Forelimb muscle (tissue), 1 donor: ENCODE data around the gene KIR3DL2. TPM values are rescaled to one million over a fixed set of nuclear protein-coding genes. Genes with fewer than 3 reads are reported as not detected.
"Not testable (repeated sequence)": the region's sequence is repeated elsewhere in the genome, so short reads cannot be mapped to it uniquely, and the experiment has no call there.

Experiments
- DNase-seq: peaks from one replicate; pipeline ENCODE4 v3.0.0-alpha.2; 2013; ENCODE audit warnings: low read depth
- polyA plus RNA-seq: library from polyadenylated mRNA; unstranded; fragments of 120-200 nt; gene quantifications from one replicate; pipeline ENCODE4 v1.2.1, GENCODE V29; 2013; ENCODE audit not compliant: insufficient read length

Gene KIR3DL2
- not detected for polyA plus RNA-seq

DNA sequence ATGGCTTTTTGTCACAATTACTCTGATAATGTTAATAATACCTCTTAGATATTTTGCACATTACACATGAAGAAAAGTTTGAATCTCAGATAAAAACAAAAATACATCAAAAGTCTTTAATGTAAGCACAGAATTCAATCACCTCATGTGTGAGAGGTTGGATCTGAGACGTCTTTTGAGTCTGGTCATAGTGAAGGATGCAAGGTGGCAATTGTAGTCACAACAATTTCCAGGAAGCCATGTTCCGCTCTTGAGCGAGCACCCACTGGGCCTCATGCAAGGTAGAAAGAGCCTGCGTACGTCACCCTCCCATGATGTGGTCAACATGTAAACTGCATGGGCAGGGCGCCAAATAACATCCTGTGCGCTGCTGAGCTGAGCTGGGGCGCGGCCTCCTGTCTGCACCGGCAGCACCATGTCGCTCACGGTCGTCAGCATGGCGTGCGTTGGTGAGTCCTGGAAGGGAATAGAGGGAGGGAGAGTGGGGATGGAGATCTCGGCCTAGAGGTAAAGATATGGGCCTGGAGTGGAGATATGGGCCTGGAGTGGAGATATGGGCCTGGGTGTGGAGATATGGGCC, at the start of gene KIR3DL2:
TSS of gene KIR3DL2 (plus strand) at position 383 of the 580 bp plus-strand sequence. CDS start at position 416, 33 bp downstream.
- DNase-seq, result not testable (repeated sequence)

DNA sequence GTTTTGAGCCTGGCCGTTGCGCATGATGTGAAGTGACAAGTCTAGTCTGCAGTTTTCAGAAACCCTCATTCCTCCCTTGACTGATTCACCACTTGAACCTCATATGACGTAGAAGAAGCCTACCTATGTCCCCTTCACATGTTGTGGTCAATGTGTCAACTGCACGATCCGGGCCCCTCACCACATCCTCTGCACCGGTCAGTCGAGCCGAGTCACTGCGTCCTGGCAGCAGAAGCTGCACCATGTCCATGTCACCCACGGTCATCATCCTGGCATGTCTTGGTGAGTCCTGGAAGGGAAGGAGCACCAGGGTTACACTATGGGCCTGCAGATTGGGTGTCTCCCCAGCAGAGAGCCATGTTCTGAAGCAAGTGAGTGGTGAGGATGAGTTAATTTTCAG, 46.8 kb upstream of the KIR3DL2 start, which contains the start of gene KIR2DL4:
TSS of gene KIR2DL4 (plus strand) at position 201 of the 400 bp plus-strand sequence. CDS start at position 243, 42 bp downstream.
- DNase-seq, result no peak

DNA sequence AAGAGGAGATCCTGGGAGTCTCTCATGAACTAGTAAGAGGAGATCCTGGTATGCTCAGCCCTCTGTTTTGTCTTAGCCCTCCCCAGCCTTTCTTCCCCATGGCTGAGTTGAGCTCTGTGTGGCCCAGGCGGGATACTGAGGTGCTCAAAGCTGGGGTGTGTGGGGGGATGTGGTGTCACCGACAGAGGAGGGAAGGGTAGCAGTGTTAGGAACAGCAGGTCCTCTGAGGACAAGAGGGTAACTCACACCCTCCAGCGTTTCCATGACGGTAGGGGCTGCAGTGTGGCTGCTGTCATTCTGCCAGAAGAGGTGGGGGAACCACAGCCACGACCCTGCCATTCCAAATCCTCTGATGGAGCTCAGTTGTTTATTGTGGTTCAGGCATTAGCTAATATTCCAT, 46.1 kb upstream of the KIR3DL2 start:
- no peak for DNase-seq

DNA sequence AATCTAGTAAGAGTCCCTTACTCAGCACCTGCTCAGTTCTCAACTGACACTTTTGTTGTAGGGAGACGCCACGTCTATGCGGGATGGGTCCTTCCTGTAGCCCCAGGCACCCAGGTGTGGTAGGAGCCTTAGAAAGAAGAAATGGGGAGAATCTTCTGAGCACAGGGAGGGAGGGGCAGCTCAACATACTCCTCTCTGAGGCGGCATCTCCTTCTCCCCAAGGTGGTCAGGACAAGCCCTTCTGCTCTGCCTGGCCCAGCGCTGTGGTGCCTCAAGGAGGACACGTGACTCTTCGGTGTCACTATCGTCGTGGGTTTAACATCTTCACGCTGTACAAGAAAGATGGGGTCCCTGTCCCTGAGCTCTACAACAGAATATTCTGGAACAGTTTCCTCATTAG, 45.7 kb upstream of the KIR3DL2 start:
- no peak for DNase-seq

DNA sequence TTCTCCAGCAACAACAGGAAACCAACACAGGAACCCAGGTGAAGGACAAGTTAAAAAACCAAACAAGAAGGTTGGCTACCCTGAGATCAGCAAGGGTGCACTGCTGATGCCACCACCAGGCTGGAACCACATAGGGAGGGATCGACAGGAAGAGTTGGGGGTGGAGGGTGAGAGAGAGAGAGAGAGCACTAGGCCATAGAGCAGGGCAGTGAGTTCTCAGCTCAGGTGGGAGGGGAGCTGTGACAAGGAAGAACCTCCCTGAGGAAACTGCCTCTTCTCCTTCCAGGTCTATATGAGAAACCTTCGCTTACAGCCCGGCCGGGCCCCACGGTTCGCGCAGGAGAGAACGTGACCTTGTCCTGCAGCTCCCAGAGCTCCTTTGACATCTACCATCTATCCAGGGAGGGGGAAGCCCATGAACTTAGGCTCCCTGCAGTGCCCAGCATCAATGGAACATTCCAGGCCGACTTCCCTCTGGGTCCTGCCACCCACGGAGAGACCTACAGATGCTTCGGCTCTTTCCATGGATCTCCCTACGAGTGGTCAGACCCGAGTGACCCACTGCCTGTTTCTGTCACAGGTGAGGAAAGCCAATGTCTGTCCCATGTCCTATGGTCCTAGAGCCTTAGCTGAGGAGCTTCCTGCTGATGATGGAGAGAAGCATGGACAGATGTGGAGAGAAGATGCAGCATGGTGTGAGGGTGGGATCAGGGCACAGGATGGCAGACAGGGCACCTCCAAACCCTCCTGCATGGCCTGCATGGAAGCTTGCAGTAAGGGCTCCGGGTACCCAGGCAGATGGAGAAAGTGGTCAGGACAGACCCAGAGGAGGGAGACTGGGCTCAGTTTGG, 44.4 kb upstream of the KIR3DL2 start:
- no peak for DNase-seq

DNA sequence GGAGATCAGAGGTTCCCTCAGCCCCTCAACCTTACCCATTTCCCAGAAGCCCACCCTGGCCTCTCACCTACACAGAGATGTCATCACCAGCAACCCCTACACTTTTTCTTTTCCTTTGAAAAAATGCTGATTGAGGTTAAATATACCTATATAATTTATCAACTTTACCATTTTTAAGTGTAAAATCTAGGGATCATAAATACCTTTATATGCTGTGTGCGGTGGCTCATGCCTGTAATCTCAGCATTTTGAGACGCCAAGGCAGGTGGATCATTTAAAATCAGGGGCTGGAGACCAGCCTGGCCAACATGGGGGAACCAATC, 43.8 kb upstream of the KIR3DL2 start:
- DNase-seq, result no peak

DNA sequence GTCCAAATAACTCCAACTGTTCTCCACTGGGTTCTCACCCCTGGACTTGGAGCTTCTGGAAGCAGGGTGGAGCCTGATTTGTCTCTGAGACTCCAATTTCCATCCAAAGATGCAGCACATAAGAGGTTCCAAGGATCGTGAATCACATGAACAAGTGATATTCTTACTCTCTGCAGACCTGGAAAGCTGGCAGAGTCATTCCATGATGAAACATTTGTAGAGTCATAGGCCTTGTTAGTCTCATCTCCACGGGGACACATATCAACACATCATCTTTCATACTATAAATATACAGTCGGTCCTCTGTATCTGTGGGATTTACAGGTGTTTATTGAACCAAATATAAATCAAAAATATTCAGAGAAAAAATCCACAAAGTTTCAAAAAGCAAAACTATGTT, 35.7 kb upstream of the KIR3DL2 start:
- not testable (repeated sequence) for DNase-seq

DNA sequence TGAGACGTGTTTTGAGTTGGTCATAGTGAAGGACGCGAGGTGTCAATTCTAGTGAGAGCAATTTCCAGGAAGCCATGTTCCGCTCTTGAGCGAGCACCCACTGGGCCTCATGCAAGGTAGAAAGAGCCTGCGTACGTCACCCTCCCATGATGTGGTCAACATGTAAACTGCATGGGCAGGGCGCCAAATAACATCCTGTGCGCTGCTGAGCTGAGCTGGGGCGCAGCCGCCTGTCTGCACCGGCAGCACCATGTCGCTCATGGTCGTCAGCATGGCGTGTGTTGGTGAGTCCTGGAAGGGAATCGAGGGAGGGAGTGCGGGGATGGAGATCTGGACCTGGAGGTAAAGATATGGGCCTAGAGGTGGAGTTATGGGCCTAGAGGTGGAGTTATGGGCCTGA, 34.0 kb upstream of the KIR3DL2 start, which contains the start of gene KIR3DL1:
TSS of gene KIR3DL1 (plus strand) at position 218 of the 400 bp plus-strand sequence.
- DNase-seq, result not testable (repeated sequence)

DNA sequence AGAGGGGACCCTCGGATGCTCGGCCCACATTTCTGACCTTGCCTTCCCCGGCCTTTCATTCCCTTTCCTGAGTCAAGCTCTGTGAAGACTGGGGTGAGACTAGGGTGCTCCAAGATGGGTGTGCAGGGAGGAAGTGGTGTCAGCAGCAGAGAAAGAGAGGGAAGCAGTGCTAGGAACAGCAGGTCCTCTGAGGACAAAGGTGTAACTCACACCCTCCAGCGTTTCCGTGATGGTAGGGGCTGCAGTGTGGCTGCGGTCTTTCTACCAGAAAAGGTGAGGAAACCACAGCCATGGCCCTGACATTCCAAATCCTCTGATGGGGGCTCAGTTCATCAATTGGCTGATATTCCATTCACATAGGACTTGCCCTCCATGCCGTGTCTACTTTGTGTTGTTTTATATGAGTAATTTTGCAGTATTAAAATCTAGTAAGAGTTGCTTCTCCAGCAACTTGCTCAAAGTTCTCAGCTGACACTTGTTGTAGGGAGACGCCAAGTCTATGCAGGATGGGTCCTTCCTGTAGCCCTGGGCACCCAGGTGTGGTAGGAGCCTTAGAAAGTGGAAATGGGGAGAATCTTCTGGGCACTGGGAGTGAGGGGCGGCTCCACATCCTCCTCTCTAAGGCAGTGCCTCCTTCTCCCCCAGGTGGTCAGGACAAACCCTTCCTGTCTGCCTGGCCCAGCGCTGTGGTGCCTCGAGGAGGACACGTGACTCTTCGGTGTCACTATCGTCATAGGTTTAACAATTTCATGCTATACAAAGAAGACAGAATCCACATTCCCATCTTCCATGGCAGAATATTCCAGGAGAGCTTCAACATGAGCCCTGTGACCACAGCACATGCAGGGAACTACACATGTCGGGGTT, 32.3 kb upstream of the KIR3DL2 start:
- DNase-seq, result no peak

DNA sequence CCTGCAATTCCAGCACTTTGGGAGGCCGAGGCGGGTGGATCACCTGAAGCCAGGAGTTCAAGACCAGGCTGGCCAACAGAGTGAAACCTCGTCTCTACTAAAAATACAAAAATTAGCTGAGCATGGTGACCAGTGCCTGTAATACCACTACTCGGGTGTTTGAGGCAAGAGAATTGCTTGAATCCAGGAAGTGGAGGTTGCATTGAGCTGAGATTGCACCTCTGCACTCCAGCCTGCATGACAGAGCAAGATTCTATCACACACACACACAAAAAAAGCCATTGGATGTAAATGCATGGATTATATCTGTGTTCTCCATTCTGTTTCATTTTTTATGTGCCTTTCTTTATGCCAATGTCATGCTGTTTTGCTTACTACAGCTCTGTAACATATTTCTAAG, 25.8 kb upstream of the KIR3DL2 start:
- not testable (repeated sequence) for DNase-seq

DNA sequence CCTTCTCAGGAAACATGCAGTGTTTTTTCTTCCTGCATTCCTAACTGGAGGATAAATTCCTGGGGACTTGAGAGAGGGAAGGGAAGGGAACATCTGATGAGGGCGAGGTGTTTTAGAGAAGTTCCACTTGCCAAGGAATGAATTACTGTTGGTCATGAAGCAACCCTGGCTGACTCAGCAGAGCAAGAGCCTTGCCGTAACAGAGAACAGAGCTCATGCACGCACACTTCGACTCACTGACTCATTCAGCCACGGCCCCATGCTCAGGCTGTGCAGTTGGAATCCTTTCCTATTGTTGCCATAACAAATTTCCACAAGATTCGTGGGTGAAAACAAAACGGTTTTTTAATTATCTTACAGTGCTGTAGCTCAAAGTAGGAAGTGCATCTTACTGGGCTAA, 24.9 kb upstream of the KIR3DL2 start:
- not testable (repeated sequence) for DNase-seq

DNA sequence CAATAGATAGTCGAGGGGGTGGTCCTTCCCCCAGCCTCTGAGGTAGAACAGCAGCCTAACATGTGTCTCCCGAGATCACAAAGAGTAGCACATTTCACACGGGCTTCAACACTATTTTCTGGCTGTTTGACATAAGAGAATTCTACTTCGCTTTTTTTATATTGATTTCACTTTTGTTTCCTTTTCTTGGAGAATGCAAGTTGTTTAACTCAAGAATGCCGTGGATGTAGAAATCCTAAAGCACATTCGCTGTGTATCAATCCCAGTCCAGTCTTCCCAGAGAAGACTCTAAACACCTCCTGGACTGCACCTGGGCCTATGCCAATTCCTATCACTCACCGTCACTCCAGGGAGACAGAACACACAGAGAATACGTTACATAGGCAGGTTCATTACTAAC, 22.2 kb upstream of the KIR3DL2 start:
- DNase-seq, result not testable (repeated sequence)

DNA sequence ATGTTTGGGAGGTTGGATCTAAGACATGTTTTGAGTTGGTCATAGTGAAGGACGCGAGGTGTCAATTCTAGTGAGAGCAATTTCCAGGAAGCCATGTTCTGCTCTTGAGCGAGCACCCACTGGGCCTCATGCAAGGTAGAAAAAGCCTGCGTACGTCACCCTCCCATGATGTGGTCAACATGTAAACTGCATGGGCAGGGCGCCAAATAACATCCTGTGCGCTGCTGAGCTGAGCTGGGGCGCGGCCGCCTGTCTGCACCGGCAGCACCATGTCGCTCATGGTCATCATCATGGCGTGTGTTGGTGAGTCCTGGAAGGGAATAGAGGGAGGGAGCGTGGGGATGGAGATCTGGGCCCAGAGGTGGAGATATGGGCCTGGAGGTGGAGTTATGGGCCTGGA, 17.7 kb upstream of the KIR3DL2 start, which contains the start of gene KIR2DS4:
TSS of gene KIR2DS4 (plus strand) at position 181 of the 400 bp plus-strand sequence.
- not testable (repeated sequence) for DNase-seq

DNA sequence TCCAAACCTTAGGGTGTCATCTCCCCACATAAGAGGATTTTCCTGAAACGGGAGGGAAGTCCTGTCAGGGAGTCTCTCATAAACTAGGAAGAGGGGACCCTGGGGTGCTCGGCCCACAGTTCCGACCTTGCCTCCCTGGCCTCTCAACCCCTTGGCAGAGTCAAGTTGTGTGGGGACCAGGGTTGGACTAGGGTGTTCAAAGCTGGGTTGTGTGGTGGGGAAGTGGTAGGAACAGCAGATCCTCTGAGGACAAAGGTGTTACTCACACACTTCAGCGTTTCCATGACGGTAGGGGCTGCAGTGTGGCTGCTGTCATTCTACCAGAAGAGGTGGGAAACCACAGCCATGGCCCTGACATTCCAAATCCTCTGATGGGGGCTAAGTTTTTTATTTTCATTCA, 15.1 kb upstream of the KIR3DL2 start:
- not testable (repeated sequence) for DNase-seq

DNA sequence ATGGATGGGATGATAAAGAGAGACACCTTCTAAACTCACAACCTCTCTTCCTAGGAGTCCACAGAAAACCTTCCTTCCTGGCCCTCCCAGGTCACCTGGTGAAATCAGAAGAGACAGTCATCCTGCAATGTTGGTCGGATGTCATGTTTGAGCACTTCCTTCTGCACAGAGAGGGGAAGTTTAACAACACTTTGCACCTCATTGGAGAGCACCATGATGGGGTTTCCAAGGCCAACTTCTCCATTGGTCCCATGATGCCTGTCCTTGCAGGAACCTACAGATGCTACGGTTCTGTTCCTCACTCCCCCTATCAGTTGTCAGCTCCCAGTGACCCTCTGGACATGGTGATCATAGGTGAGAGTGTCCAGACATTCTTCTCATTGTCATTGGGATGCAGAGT, 12.7 kb upstream of the KIR3DL2 start:
- DNase-seq, result not testable (repeated sequence)

DNA sequence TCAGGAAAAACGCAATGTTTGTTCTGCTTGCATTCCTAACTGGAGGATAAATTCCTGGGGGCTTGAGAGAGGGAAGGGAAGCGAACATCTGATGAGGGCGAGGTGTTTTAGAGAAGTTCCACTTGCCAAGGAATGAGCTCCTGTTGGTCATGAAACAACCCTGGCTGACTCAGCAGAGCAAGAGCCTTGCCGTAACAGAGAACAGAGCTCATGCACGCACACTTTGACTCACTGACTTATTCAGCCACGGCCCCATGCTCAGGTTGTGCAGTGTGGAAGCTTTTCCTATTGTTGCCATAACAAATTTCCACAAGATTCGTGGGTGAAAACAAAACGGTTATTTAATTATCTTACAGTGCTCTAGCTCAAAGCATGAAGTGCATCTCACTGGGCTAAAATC, 7.1 kb upstream of the KIR3DL2 start:
- DNase-seq, result not testable (repeated sequence)

DNA sequence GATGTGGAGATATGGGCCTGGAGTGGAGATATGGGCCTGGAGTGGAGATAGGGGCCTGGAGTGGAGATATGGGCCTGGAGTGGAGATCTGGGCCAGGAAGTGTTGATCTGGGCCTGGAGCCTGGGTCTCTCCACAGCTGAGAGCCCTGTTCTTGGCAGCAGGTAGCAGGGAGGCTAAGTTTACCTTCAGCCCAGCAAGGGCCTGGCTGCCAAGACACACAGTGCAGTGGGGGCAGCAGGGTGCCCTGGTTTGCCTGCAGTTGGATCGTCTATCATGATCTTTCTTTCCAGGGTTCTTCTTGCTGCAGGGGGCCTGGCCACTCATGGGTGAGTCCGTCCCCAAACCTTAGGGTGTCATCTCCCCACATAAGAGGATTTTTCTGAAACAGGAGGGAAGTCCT, 687 bp downstream of the KIR3DL2 start:
- no peak for DNase-seq

DNA sequence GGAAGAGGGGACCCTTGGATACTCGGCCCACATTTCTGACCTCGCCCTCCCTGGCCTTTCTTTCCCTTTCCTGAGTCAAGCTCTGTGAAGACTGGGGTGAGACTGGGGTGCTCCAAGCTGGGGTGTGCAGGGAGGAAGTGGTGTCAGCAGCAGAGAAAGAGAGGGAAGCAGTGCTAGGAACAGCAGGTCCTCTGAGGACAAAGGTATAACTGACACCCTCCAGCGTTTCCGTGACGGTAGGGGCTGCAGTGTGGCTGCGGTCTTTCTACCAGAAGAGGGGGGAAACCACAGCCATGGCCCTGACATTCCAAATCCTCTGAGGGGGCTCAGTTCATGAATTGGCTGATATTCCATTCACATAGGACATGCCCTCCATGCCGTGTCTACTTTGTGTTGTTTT, 1.1 kb downstream of the KIR3DL2 start:
- DNase-seq, result no peak

DNA sequence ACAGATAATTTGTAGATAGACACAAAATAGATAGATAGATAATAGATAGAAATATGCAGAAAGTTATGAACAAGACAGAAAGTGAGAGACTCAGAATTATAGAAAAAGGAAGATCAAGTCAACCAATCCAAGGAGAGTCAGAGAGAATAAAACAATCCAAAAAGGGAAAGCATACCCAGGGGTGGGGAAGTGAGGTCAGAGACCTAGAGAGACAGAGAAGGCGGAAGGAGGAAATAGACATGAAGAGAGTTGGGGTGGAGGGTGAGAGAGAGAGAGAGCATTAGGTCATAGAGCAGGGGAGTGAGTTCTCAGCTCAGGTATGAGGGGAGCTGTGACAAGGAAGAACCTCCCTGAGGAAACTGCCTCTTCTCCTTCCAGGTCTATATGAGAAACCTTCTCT, 5.0 kb downstream of the KIR3DL2 start:
- DNase-seq, result not testable (repeated sequence)

DNA sequence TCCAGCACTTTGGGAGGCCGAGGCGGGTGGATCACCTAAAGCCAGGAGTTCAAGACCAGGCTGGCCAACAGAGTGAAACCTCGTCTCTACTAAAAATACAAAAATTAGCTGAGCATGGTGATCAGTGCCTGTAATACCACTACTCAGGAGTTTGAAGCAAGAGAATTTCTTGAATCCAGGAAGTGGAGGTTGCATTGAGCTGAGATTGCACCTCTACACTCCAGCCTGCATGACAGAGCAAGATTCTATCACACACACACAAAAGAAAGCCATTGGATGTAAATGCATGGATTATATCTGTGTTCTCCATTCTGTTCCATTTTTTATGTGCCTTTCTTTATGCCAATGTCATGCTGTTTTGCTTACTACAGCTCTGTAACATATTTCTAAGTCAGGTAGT, 8.2 kb downstream of the KIR3DL2 start:
- DNase-seq, result not testable (repeated sequence)

DNA sequence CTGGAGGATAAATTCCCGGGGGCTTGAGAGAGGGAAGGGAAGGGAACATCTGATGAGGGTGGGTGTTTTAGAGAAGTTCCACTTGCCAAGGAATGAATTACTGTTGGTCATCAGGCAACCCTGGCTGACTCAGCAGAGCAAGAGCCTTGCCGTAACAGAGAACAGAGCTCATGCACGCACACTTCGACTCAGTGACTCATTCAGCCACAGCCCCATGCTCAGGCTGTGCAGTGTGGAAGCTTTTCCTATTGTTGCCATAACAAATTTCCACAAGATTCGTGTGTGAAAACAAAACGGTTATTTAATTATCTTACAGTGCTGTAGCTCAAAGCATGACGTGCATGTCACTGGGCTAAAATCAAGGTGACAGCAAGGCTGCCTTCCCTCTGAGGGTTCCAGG, 9.2 kb downstream of the KIR3DL2 start:
- DNase-seq, result not testable (repeated sequence)

DNA sequence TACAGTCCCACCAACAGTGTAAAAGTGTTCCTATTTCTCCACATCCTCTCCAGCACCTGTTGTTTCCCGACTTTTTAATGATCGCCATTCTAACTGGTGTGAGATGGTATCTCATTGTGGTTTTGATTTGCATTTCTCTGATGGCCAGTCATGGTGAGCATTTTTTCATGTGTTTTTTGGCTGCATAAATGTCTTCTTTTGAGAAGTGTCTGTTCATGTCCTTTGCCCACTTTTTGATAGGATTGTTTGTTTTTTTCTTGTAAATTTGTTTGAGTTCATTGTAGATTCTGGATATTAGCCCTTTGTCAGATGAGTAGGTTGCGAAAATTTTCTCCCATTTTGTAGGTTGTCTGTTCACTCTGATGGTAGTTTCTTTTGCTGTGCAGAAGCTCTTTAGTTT, 13.2 kb downstream of the KIR3DL2 start:
- DNase-seq, result not testable (repeated sequence)
